Endometrial microvascular endothelial cells (primary cell): Measurements from ENCODE around the gene E2F4. TPM values are rescaled to one million over a fixed set of nuclear protein-coding genes. Genes with fewer than 3 reads are reported as not detected.

ENCODE experiments used
- in situ Hi-C: cut with HindIII; loops from 2 replicates; pipeline ENCODE4 v1.10.0; 2017; ENCODE audit warnings: low sequenced_read_pairs, low pct_unique_long_range_greater_than_20kb; ENCODE audit errors: inconsistent ontology term
- total RNA-seq: library from RNA; depleted of rRNA; stranded (reverse); fragments of >200 nt; gene quantifications from one replicate; pipeline ENCODE4 v1.2.3, GENCODE V29; 2015; ENCODE audit errors: inconsistent ontology term

Gene E2F4, protein sequence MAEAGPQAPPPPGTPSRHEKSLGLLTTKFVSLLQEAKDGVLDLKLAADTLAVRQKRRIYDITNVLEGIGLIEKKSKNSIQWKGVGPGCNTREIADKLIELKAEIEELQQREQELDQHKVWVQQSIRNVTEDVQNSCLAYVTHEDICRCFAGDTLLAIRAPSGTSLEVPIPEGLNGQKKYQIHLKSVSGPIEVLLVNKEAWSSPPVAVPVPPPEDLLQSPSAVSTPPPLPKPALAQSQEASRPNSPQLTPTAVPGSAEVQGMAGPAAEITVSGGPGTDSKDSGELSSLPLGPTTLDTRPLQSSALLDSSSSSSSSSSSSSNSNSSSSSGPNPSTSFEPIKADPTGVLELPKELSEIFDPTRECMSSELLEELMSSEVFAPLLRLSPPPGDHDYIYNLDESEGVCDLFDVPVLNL
- 163 TPM for total RNA-seq

- in situ Hi-C loops = no loop called here
Observed at GRCh38 chr16:67191995-67192681, at the start of gene E2F4. Gene E2F4 (plus strand): TSS chr16:67192155. CDS start chr16:67192228, 73 bp downstream.

GRCh38 chr16:67142342-67142741 is 49.6 kb upstream of the E2F4 start:
- in situ Hi-C loops = loop anchor here (25.0 kb wide), 1 partner anchor 145 kb away; the partner anchor contains the start of gene PLEKHG4

DNA sequence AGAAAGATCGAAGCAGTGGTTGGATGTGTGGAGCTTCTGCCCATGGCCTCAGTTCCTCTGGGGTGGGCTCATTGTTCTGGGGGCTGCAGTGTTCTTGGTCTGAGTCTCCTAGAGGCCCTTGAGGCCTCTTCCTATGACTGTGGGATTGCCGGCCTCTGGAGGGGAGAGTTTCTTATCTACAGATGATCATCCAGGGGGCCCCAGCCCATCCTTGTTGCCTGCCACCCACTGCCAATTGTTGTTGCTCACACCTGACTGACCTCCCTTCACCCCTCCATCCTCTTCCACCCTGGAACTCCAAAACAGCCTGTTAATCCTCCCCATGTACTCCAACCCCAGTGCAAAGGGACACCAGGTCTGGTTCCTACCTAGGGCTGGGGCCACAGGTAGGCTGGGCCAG is 47.0 kb upstream of the E2F4 start:
- in situ Hi-C loops = loop anchor here (25.0 kb wide), 1 partner anchor 142 kb away; the partner anchor contains the start of gene PLEKHG4

DNA sequence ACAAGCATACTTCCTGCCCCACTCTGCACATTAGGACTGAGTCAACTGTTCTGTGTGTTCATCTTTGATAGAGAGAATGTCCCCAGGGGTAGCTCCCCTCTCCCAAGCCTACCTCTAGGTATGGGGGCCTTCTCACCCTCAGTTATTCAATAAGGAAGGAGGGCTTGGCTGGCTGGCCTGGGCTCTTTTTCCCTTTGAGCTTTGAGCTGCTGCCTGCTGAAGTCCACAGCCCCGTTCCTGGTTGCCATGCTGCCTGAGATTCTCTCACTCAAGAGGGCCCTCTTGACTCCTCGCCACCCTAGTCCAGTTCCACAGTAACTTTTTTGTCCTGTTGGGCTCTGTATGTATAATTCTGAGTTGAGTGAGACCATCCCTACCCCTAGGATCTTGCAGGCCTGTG is 46.2 kb upstream of the E2F4 start:
- in situ Hi-C loops = loop anchor here (25.0 kb wide), 1 partner anchor 142 kb away; the partner anchor contains the start of gene PLEKHG4

DNA sequence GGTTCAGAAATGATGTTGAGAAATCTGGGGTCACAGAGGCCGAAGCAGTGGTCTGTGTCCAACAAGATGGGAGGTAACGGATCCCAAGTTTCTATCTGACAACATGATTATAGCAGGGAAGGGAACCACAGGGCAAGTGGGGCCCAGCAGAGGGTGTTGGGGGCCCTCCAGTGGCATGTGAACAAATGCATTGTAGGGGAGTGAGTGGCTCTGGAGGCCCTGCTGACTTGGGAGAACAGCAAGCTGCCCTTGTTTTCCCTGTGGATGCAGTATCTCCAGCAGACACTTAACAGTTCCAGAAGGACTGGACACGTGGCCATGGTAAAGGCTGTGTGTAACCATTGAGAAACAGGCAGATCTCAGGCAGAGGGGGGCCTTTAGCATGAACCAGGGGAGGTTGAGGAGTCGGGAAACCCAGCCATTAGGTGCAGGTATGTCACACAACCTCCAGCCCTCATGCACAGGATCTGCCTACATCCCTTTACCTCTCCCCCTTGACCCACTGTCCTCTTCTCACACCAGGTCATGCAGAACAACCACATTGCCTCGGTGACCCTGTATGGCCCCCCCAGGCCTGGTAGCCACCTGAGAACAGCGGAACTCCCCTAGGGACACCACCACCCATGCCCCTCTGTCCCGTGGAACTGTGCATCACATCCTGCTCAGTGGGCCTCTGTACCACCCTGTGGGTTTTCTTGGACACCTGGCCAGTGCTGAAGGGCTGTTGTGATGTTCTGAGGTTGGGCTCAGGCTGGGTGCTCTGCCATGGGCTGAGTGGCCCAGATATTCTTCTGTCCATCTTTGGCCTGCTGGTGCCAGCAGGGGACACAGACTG is 45.2 kb upstream of the E2F4 start:
- in situ Hi-C loops = loop anchor here (25.0 kb wide), 1 partner anchor 141 kb away; the partner anchor contains the start of gene PLEKHG4

- in situ Hi-C loops = loop anchor here (25.0 kb wide), 1 partner anchor 140 kb away; the partner anchor contains the start of gene PLEKHG4
Observed at GRCh38 chr16:67147437-67148140, 44.4 kb upstream of the E2F4 start.

DNA sequence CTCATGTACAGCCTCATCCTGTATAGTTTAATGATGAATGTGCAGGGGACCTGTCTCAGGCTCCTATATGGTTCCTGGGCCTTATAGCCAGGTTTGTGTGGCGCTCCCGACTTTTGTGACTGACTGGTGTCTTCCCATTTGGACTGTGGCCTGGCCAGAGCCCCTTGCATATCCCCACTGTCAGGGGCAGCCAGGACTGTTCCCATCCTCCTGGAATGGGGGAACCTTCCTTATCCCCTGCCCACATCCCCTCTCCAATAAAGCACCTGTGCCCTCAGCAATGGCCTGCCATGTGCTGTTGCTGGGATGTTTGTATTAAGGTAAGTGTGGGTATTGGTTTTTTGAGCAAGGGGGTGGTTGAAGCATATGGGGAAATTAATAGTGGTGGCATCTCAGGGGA is 43.7 kb upstream of the E2F4 start:
- in situ Hi-C loops = loop anchor here (25.0 kb wide), 1 partner anchor 139 kb away; the partner anchor contains the start of gene PLEKHG4

DNA sequence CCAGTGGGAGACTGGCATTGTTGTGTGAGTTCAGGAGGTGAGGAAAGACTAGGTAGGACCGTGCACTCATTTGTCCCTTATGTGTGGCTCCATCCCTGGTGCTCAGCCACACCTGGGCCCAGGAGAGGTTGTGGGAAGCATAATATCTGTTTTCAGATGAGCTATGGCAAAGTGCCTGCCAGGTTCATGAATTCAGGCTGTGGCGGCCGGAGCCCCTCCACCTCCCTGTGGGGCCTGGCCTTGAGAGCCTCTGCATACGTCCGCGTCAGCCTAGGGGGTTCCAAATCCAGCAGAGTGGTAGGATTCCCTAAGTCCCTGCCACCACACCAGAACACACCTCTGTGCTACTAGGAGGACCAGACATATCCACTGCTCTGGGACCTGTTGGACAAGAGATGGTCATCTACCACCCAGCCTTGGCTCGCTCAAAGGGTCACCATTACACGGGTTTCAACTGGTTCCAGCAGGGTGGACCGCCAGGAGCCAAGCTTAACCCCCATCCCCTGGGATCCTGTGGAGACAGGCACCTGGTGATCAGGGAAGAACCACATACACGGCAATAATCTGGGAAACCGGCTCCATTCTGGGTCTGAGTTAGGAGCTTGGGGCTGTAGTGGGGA is 43.2 kb upstream of the E2F4 start:
- in situ Hi-C loops = loop anchor here (25.0 kb wide), 1 partner anchor 139 kb away; the partner anchor contains the start of gene PLEKHG4

DNA sequence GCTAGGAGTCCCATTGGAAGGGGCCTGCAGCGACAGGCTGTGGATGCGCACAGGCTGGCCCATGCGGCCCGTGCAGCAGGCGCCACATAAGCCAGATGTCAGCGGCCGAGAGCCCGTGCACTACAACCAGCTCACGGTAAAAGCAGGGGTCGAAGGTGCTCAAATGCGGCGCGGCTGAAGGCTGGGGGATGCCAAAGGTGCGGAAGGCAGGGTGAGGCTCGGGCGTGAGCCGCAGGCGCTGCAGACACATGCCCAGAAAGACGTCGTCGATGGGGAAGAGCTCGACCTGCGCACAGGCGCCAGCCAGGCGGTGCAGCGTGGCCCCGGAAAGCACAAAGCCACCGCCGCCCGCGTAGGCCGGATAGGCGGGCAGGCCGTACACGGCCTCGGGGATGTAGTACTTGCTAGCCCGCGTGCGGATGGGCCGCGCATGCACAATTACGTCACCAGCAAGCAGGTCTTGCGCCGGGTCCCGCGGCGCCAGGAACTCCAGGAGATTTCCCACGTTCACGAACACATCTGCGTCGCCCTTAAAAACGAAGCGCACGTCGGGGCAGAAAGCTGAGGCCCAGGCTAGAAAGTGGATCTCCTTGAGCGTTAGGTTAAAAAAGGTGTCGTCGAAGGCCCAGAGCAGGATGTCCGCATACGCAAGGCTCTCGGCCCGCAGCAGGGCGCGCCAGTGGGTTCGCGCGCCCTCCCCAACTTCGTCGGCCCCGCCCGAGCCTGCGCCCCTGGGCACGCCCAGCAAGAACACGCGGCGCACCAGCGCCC is 42.5 kb upstream of the E2F4 start:
- in situ Hi-C loops = loop anchor here (25.0 kb wide), 1 partner anchor 138 kb away; the partner anchor contains the start of gene PLEKHG4

- in situ Hi-C loops = no loop called here
Observed at GRCh38 chr16:67150047-67150832, 41.7 kb upstream of the E2F4 start.

- in situ Hi-C loops = no loop called here
Observed at GRCh38 chr16:67150833-67151396, 41.0 kb upstream of the E2F4 start, which contains the start of gene B3GNT9. Gene B3GNT9 (minus strand): TSS chr16:67150998. CDS start chr16:67150485, 513 bp downstream.

DNA sequence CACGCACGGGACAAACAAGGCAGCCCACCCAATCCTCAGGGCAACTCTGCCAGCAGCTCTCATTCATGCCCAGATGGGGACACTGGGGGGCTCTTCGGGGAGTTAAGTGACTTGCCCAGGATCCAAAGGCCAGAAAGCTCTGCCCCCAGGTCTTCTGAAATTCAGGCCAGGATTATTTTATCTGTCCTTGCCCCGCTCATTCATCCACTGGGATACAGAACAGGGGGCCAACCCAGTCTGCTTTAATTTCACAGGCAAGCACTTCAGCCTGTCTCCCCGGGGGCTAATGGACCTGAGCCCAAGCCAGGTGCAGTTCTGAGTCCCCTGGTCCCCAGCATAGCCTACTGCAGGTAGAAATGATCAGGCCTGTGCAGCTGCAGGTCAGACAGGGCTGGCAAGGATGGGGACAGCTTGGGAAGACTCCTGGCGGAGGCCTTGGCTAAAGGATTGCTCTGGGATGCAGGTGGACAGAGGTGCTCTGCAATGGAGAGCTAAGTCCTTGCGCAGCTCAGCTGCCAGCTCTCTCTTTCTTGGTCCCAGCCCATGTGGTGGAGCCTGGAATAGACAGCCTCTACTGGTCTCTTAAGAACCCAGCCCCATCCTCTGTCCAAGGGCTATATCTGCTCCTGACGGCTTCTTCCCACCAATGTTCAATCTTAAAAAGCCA is 40.4 kb upstream of the E2F4 start:
- in situ Hi-C loops = no loop called here

DNA sequence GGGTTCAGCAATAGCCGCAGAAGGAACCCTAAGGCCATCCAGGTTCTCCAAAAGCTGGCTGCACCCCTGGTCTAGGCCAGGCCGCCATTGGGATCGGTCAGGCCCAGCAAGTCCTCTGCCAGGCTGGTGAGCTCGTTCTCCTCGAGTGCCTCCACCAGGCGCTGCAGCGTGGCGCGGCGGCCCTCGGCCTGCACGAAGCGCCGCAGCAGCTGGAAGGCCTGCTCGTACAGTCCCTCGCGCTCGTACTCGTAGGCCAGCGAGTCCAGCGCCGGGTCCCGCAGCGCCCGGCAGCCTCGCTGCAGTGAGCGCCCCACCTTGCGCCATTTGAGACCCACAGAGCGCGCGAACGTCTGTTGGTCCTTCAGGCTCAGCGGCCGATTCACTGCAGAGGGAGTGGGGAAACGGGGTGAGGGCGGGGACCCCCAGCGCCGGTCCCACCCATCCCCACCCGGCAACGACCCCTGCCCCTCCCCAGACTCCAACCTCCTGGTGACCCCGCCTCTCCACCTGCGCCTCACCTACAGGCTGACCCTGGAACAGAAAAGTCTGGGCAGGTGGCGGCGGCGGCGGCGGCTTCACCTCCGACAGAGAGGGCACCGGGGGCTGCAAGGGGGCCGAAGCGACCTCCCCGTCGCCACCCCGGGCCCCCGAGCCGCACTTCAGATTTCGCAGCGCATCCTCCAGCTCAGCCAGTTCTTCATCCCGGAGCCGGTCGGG is 37.2 kb upstream of the E2F4 start:
- in situ Hi-C loops = no loop called here

DNA sequence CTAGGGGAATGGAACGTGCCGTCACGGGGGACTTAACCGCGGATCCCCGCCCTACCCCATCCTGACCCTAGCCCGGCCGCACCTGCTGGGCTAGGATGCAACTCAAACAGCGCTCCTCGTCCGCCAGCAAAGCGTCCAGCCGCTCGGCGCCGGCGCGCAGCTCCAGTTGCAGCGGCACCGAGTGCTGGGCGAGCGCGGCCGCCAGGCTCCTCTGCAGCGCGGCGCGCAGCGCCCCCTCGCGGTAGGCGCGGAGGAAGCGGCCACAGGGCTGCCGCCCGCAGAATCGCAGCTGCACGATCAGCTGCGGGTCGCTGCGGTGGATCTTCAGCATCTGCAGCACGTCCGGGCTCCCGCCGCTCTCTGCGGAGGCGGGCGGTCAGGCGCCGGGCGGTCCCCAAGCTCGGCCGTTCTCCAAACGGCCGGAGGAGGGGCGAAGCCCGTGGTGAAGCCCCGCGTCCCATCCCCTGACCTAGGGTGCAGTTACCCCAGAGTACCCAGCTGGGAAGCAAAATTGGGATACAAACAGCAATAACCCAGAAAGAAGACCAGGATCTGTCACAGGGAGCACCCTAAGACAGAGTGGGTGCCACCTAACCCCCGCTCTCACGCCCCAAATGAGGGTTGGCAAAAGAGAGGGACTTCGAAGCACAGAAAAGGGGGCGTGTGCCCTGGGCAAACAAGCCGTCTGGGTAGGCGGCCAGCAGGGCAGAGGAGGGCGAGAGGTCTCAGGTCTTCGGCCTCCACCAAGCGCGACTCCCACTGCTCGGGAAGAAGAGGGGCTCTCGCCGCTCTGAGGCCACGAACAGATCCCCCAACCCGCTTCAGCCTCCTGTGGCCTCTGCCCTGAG is 36.4 kb upstream of the E2F4 start:
- in situ Hi-C loops = no loop called here
